SU-DHL-6 (cell line): ENCODE measurements around the gene ABCA4.

Experiments used
- CTCF ChIP-seq: fragments of 200-600 bp; sonication (generic); IDR thresholded peaks from one replicate; pipeline ENCODE4 v1.5.1; 2017; ENCODE audit warnings: antibody characterized with exemption, mild to moderate bottlenecking, low read length, moderate library complexity; ENCODE audit not compliant: insufficient read depth, poor library complexity, severe bottlenecking
- EZH2phosphoT487 ChIP-seq: fragments of 200-600 bp; sonication (generic), shearing (Covaris generic); conservative IDR thresholded peaks from 2 replicates; pipeline ENCODE4 v1.6.1; 2018; ENCODE audit warnings: mild to moderate bottlenecking, antibody characterized with exemption, low read length, moderate library complexity, mixed read lengths

- TF ChIP-seq CTCF (no peak), EZH2phosphoT487 (no peak)
Observed at GRCh38 chr1:94002046-94002787, 118.7 kb downstream of the ABCA4 start.
